GM19467 (cell line): ENCODE data around the gene PAQR5.
"Not testable (repeated sequence)": the region's sequence is repeated elsewhere in the genome, so short reads cannot be mapped to it uniquely, and the experiment has no call there.

ENCODE experiments used
- ATAC-seq: cut with Tn5 transposase; IDR thresholded peaks from one replicate; pipeline ENCODE4 v1.9.1; 2021; ENCODE audit warnings: mild to moderate bottlenecking, moderate library complexity; ENCODE audit not compliant: unreplicated experiment

The PAQR5 gene

DNA sequence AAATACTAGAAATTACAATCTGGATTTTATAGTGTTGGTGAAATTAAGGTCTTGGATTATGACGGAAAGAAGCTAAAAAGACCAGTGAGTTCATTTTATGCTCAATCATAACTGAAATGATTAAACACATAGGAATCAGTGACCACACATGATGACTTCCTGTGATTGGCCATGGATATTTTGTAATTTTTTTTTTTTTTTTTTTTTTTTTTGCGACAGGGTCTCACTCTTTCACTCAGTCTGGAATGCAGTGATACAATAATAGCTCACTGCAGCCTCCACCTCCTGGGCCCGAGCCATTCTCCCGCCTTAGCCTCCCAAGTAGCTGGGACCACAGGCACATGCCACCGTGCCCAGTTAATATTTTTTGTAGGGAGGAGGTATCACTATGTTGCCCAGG lies 47.4 kb downstream of the PAQR5 start:
- no peak for ATAC-seq

DNA sequence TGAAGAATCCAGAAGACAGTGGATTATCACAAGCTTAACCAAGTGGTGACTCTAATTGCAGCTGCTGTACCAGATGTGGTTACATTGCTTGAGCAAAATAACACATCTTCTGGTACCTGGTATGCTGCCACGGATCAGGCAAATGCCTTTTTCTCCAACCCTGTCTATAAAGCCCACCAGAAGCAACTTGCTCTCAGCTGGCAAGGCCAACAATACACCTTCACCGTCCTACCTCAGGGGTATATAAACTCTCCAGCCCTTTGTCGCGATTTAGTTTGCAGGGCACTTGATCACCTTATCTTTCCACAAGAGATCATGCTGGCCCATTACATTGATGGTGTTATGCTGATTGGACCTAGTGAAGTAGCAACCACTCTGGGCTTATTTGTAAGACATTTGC lies 52.6 kb downstream of the PAQR5 start:
- no peak for ATAC-seq

DNA sequence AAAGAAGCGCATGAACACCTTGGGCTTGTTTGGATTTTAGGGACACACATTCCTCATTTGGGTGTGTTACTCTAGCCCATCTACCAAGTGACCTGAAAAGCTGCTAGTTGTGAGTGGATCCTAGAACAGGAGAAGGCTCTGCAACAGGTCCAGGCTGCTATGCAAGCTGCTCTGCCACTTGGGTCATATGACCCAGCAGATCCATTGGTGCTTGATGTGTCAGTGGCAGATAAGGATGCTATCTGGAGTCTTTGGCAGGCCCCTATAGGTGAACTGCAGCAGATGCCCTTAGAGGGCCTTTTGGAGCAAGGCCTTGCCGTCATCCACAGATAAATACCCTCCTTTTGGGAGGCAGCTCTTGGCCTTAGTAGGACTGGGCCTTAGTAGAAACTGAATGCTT lies 53.2 kb downstream of the PAQR5 start:
- no peak for ATAC-seq

DNA sequence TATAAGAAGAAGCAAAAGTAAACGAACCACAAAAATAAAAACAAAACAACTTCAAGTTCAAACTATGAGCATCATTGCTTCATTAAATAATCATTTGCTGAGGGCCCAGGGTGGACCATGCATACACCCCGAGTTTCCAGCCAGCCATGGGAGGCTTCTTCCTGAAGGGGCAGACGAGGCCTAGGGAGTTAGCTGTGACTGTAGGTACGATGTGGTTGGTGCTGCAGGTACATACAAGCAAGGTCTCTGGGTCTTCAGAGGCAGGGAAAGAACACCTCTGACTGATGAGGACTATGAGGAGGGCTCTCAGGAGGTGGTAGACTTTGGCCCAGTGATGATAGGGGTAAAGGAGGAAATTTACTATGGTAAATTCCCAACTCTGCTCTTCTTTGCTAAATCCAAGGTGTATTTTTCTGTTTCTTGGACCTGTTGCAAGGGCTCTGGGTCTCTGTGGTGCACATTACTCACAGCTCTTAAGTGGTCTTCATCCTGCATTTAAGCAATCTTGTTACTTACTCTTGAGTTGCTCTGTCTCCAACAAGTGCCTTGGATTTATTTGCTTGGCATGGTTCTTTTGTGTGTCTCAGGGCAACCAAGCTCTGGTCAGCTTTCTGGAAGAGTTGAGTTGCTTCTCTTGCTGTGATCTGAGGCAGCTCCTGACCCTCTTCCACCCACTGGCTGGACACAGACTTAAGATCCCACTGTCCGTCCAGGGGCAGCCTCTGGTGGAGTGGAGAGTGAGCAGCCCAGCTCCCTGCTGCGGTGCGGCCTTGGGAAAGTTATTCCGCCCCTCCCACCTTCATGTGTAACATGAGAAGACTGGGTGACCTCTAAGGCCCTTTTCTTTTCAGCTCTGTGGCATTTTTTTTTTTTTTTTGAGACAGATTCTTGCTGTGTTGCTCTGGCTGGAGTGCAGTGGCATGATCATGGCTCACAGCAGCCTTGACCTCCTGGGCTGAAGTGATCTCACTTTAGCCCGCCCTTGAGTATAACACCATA lies 59.4 kb downstream of the PAQR5 start:
- ATAC-seq = no peak

DNA sequence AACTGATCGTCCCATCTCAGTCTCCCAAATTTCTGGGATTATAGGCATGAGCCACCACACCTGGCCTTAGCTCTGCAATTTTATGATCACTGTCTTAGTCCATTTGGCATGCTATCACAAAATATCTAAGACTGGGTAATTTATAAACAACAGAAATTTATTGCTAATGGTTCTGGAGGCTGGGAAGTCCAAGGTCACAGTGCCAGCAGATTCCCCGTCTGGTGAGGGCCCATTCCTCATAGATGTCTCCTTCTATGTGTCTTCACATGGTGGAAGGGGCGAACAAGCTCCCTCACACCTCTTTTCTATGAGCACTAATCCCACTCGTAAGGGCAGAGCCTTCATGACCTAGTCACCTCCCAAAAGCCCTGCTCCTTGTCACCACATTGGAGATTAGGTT lies 60.1 kb downstream of the PAQR5 start:
- ATAC-seq = no peak

DNA sequence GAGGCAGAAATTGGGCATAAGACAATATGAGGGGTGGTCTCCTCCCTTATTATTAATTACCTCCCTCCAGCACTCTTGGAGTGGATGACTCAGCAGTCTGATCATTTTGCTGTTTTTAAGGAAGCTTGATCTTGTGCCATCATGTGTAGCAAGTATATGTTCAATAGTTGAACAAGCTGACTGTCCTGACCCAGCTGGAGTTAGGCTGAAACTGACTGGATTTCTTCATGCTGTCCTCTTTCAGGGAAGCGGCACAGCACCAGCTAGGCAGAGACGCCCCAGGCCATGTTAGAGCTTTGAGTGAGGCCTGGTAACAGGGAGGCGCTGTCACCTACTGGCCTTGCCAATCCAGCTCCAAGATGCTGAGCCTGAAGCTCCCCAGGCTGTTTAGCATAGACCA lies 61.0 kb downstream of the PAQR5 start:
- ATAC-seq = no peak

DNA sequence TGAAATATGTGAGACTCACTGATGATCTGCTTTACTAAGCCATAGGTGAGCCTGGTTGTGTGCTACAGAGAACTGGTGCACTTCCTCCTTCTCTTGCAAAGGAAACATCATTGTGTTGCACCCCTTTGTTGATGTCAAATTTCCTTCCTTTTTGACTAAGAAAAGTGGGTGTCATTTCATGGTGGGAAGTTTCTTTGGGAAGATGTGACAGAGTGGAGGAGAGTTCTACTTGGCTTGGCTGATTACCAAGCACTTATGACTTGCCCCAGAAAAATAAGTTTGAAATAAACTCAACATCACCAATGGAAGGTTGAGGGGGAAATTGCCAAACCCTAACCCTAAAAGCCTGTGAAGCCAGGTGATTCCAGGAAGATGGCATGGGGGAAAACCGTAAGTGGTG lies 61.9 kb downstream of the PAQR5 start:
- ATAC-seq = no peak

DNA sequence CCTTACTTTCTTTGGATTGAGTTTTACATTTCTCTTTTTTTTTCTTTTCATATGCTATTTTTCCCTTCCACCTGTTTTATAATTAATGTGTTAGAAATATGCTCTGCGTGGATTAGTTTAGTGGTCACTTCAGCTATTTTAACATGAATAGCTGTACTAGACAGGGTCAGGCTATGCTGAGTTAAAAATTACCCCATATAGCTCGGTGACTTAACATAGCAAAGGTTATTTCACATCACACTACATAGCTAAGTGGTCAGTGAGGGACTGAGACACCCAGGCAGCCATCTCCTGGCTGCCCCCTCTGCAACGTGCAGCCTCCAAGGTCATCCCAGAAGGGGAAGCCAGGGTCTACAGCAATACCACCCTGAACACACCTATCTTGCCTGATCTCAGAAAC lies 68.5 kb downstream of the PAQR5 start:
- no peak for ATAC-seq

DNA sequence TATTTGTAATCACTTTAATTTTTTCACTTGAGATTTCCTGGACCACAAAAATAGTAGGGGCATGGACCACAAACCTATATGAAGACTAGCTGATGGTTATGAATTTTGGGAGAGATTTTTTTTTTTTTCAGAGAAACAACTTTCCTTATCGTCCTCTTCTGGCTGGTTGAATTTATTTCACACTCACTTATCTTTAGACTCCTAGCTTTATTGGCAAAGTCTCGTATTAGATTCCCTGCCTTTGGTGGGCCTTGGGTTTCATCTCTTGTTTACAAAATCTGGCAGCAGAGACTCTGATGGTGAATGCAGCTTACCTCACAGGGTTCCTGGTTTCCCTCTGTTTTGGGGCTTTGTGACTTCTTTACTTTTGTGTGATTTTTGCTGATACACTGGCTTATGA lies 70.9 kb downstream of the PAQR5 start:
- no peak for ATAC-seq

DNA sequence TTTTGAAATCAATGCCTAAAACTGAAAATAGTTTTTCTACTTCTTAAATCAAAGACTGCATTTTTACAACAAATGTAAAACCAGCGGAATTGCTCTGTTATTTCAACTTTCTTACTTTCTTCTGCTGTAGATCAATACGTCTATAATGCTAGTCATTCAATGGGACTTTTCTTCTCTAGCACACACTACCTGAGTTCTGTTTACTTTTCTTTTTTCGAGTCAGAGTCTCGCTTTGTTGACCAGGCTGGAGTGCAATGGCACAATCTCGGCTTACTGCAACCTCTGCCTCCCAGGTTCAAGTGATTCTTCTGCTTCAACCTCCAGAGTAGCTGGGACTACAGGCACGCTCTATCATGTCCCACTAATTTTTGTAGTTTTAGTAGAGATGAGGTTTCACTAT lies 74.7 kb downstream of the PAQR5 start:
- ATAC-seq = no peak

DNA sequence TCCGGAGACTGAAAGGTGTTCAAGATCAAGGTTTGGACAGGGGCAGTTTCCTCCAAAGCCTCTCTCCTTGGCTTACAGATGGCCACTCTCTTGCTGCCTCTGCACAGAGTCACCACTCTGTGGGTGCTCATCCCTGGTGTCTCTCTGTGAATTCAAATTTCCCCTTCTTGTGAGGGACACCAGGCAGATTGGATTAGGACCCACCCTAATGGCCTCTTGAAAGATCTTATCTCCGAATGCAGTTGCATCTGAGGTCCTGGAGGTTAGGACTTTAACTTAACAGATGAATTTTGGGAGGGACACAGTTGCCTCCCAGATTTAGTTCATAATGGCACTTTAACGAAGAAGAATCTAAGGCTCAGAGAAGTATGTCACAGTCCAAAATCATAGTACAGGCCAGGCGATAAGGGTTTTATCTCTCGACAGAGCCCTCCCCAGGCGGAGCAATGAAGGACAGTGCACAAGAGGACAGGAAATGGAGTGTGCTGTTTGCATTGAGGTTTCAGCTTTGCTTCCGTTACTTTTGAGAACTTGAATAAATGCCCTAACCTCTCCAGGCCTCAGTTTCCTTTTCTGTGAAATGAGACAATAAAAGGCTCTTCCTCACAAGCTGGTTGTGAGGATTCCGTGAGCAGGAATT lies 76.6 kb downstream of the PAQR5 start:
- ATAC-seq = no peak

DNA sequence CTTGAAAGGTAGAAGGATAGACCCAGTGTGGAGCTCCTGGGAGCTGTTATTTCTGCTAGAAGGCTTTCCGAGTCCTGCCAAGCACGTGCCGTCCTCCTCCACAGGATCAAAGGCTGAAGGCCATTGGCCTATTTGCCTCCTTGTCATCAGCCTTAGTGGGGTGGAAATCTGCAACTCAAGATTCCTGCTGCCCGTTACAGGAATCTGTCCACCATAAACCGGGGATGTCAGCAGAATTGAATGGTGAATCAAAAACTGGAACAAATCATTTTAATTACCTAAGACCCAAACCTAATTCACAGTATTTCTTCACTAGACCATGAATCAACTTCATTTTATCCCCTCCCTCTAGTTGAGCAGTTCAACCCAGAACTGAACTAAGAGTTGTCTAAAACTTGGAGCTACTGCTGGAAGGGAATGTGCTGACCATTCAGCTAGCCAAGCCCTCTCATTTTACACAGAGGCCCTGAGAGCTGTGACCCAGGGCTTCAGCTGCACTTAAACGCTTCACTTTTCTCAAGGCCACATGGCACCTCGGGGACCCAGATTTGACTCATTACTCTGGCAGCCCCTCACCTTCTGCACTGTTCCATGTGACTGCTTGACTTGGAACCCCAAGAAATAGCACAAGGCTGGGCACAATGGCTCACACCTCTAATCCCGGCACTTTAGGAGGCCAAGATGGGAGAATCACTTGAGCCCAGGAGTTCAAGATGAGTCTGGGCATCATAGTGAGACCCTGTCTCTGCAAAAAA lies 78.7 kb downstream of the PAQR5 start:
- no peak for ATAC-seq

DNA sequence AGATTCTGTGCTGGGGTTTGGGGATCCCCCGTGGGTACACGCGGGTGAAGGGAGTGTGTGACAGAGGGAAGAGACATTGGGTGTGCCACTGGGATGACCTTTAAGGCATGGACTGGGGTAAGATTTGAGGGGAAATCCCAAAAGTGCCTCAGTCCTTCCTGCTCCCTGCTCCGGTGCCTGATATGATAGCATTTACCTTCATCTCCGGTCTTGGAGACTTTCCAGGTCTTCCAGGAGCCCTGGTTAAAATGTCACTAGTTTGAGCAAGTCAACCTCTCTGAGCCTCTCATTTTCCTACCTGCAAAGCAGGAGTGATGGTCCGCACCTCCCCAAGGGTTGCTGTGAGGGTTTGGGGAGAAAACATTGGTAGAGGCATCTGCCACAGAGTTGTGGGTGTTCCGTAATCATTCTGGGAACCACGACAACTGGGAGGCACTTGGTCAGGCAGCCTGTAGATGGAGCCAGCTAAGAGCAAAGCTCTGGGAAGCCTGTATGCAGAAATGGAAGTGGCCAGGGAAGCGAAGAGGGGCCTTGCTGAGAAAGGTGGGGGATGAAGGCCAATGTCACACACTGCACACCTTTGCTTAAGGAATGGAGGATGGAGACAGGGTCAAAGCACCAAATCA lies 81.5 kb downstream of the PAQR5 start:
- no peak for ATAC-seq

DNA sequence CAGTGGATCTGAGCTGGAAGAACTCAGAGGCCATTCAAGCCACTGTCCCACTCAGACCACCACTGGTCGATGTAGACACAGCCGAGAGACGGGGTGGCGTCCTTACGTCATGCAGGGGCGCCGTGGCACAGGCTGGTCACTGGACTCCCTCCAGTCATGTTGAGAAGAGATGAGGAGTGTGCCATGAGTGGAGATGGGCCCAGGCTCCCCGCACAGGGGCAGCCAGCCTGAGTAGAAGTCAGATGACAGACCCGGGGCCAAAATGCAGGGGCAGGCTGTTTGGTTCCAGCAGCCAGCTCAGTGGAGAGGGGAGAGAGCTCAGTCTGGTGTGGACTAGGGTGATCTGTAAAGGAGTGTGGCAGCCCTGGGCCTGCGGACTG lies 82.0 kb downstream of the PAQR5 start:
- no peak for ATAC-seq

DNA sequence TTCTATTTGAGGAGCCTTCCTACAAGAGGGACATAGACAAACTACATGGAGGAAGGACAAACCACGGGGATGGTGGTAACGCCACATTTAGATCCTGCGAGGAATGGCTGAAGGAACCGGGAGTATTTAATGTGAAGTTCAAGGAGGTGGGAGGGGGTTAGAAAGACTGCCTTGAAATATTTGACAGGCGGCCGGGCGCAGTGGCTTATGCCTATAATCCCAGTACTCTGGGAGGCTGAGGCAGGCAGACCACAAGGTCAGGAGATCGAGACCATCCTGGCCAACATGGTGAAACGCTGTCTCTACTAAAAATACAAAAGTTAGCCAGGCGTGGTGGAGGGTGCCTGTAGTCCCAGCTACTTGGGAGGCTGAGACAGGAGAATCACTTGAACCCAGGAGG lies 83.5 kb downstream of the PAQR5 start:
- ATAC-seq = not testable (repeated sequence)

DNA sequence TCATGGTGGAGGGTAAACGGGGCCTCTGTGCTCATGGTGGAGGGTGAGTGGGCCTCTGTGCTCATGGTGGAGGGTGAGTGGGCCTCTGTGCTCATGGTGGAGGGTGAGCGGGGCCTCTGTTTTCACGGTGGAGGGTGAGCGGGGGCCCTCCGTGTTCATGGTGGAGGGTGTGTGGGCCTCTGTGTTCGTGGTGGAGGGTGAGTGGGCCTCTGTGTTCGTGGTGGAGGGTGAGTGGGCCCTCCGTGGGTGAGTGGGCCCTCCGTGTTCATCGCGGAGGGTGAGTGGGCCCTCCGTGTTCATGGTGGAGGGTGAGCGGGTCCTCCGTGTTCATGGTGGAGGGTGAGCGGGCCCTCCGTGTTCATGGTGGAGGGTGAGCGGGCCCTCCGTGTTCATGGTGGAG lies 85.4 kb downstream of the PAQR5 start:
- not testable (repeated sequence) for ATAC-seq

DNA sequence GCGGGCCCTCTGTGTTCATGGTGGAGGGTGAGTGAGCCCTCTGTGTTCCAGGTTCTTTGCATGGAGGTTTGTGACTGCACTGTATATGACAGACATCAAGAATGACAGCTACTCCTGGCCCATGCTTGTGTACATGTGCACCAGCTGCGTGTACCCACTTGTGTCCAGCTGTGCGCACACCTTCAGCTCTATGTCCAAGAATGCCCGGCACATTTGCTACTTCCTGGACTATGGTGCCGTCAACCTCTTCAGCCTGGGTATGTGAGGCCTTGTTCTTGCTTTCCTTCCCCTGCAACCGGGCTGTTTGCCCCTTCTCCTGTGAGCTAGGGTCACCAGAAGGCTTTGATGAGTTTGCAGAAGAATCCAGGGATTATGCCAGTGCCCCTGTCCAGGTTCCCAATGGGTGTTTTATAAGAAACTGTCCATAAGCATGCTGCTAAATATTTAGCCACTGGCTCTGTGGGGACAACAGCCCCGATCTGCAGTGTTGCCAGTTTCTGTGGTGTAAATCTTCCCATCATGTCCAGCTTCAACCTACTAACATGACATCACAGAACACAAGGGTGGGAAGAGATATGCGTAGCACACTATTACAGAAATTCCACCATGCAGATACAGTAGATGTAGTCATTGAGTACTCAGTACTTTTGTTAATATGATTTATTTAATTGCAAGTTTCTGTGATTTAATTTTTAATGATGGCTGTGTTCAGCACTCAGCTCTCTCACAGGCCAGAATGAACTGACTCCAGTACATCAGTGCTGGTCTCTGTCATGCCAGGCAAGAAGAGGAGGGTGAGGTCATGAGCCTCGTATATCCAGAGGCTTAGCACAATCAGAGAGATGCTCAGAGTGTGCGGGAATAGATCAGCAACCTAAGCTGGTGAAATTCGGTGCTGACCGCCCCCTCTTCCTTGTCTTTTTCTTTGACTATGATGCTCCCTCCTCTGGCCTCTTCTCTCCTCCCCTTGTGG lies 86.2 kb downstream of the PAQR5 start:
- ATAC-seq = no peak

DNA sequence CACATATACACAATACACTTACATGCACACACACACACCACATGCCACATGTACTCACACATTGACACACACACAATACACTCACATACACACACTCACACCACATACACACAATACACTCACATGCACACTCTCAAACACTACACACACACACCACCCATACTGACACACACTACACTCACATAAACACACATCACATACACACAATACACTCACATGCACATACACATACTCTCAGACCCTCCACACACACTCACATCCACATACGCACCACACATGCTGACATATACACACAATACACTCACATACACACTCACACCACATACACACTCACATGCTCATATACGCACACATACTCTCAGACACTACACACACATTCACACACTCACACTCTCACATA lies 87.1 kb downstream of the PAQR5 start:
- no peak for ATAC-seq

DNA sequence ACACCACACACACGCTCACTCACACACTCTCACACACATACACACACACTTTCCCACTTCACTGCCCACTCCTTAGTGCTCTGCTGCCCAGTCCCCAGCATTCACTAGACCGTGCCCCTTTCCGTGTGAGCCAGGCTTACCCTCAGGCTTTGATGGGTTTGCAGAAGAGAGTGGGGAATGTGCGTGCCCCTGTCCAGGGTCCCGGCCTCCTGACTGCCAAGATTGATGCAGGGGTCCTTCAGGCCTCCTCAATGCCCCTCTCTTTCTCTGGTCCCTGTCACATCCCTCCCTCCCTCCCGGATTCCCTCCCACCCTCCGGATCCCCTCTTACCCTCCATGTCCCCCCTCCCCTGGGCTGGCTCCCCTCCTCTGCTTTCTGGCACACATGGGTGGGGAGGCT lies 87.6 kb downstream of the PAQR5 start:
- ATAC-seq = no peak

DNA sequence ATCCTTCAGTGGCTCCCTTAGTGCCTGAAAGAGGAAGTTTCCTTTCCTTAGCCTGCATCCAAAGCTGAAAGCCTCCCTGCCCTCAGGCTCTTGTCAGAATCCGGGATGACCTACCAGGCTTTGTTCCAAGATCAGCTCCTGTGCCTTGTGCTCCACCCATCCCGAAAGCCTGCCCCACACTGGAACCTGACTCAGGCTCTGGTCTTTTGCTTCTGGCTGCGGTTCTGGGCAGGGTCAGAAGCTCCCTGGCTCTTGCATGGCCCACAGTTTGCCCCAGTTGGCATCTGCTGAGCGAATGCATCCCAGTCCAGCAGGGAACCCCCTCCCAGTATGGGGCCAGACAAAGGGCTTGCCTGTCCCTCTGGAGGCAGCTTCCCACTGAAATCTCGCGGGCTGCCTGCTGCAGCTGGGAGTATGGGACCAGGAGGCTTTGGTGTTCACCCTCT lies 89.6 kb downstream of the PAQR5 start:
- no peak for ATAC-seq
